Stimulated activated CD4-positive, alpha-beta T cell treated with anti-CD3 and anti-CD28 coated beads, Interleukin-4, amount 100 ng/mL, for 48 hours (primary cell): ENCODE results near the gene MICA.

ENCODE experiments used
- DNase-seq, 2 donors: peaks; one replicate each; pipeline ENCODE4 v3.0.0-alpha.2; 2020; ENCODE audit warnings: low read depth in 2 of 2

Gene MICA

GRCh38 chr6:31460361-31461025 lies 57.1 kb downstream of the MICA start:
- DNase-seq: no peak

DNA sequence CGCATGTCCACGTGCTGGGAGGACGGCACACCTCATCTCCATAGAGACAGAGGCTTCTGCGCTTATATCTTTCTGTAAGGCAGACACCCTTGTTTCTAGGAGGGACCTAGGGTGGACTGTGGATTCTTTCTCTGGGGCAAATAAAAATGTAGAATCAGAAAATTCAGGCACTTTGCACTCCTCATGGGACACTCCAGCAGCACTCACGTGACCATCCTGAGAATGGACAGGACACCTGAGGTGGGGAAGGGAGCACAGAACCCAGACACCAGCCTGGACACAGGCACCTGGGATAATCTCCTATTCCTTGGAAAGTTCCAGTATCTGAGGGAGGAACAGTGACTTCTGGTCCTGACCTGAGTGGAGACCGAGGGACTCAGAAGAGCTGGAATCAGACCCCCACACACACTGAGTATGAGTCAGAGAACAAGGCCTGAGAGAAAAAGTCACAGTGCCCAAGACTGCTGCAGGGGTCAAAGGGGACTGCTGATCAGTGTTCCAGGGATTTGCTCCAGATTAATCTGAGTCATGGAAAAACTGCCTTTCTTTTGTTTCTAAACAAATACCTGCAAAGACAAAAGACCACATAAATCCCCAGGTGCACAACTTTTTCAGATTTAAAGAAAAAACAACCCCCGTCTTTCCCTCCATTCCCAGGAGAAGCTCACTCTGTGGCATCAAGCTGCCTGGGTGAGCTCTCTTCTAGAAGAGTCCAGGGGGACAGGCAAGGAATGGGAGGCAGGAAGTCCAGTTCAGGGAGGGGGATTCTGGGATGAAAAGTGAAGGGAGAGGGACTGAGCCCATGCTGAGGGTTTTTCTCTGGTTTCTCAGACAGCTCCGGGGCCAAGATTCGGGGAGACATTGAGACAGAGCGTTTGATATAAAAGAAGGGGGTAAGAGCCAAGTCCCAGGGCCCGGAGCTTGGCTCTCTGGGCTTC lies 58.9 kb downstream of the MICA start:
- DNase-seq: no peak

GRCh38 chr6:31462964-31463870 lies 59.8 kb downstream of the MICA start:
- DNase-seq: peak; percentile 81 to 82

- DNase-seq: no peak
Measured at GRCh38 chr6:31464252-31465184, 61.1 kb downstream of the MICA start.
